Astrocyte of the cerebellum (primary cell): ENCODE measurements around the gene YIF1B.

Experiments
- DNase-seq: peaks from one replicate; pipeline ENCODE4 v3.0.0-alpha.2; 2011; ENCODE audit warnings: low read depth
- H3K4me3 ChIP-seq: 2 replicates; pipeline ENCODE4 v1.5.1; 2011; ENCODE audit warnings: mild to moderate bottlenecking, low read depth, low read length, moderate library complexity
- in situ Hi-C: cut with HindIII; loops from 2 replicates; pipeline ENCODE4 v1.10.0; 2017; ENCODE audit warnings: low sequenced_read_pairs
- TF ChIP-seq, protein P1 (sequence below): IDR thresholded peaks from 2 replicates; pipeline ENCODE4 v1.5.1; 2012; ENCODE audit warnings: low read length, low read depth, moderate library complexity, mild to moderate bottlenecking; ENCODE audit errors: missing control alignments

The YIF1B gene

DNA sequence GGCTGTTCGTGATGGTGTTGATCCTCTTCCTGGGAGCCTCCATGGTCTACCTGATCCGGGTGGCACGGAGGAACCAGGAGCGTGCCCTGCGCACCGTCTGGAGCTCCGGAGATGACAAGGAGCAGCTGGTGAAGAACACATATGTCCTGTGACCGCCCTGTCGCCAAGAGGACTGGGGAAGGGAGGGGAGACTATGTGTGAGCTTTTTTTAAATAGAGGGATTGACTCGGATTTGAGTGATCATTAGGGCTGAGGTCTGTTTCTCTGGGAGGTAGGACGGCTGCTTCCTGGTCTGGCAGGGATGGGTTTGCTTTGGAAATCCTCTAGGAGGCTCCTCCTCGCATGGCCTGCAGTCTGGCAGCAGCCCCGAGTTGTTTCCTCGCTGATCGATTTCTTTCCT, 23.9 kb downstream of the YIF1B start:
- H3K4me3 ChIP-seq = no peak overlapping the region
- TF ChIP-seq, protein P1, sequence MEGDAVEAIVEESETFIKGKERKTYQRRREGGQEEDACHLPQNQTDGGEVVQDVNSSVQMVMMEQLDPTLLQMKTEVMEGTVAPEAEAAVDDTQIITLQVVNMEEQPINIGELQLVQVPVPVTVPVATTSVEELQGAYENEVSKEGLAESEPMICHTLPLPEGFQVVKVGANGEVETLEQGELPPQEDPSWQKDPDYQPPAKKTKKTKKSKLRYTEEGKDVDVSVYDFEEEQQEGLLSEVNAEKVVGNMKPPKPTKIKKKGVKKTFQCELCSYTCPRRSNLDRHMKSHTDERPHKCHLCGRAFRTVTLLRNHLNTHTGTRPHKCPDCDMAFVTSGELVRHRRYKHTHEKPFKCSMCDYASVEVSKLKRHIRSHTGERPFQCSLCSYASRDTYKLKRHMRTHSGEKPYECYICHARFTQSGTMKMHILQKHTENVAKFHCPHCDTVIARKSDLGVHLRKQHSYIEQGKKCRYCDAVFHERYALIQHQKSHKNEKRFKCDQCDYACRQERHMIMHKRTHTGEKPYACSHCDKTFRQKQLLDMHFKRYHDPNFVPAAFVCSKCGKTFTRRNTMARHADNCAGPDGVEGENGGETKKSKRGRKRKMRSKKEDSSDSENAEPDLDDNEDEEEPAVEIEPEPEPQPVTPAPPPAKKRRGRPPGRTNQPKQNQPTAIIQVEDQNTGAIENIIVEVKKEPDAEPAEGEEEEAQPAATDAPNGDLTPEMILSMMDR = no peak
- in situ Hi-C loops = no loop called here
- DNase-seq = no peak

DNA sequence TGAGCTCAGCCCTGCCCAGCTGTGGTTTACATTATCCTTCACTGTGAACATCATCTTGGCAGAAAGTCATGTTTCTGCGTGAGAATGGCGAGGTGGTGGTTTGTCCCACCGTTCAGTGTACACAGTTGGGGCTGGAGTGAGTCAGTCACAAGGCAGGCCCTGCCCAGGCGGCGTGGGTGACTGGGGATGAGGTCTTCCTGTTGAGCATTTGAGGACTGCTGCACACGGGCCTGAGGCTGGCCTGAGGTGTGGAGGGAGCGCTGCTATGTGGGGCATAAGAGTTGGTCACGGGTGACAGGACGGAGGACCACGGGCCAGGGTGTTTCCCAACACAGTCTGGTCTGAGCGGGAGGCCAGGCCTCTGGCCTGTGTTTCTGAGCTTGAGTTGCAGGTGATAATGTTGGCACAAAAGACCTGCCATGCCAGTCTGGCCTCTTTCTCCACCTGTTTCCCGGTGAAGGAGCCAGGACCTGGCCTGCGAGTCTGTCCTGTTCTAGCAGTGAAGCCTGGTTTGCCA, 25.1 kb downstream of the YIF1B start:
- TF ChIP-seq, protein P1 = no peak
- no peak overlapping the region for H3K4me3 ChIP-seq
- in situ Hi-C loops = no loop called here
- DNase-seq = peak; percentile 56

DNA sequence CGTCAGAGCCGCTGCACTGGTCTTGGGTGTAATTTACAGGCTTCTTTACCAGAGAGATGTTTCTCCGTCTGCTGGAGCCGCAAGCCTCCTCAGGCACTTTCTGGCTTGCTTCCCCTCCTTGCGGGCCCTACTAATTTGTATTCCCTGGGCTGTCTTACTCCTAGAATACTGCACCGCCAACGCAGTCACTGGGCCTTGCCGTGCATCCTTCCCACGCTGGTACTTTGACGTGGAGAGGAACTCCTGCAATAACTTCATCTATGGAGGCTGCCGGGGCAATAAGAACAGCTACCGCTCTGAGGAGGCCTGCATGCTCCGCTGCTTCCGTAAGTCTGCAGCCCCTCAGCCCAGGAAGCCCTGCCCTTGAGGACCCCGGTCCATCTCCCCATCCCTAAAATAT, 25.8 kb downstream of the YIF1B start:
- DNase-seq = no peak
- TF ChIP-seq, protein P1 = no peak
- in situ Hi-C loops = no loop called here
- no peak overlapping the region for H3K4me3 ChIP-seq

DNA sequence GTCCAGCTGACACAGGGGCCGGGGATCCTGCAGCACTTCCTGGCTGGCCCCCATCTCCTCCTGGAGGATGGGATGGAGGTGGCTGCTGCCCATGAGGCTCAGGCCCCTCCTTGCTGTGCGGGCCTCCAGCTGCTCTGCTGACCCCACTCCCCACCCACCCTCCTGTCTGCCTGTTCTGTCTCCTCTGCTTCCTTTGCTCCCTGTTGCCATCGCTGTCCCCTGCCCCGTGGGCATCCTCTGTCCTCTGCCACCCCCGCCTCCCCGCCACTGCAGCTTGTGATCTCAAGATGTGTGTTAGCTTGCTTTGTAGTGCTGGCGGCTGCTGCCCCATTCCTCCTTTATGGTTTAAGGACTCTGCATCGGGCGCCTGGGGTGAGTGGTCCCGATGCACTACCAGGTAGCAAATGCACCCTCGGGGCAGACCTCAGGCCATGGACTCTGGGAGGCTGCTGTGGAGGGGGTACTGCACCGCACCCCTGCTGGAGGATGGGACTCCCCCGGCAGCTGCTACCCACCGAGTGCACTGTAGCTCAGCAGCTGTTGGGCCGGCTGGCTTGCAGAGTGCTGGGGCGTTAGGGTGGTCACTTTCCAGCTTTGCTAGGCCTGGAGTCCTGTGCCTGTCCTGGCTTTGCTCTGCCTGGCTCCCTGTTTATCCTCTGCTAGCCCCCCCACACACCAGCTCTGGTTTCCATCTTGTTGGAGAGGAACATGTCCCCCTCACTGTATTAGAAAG, 27.5 kb downstream of the YIF1B start:
- TF ChIP-seq, protein P1 = no peak

DNA sequence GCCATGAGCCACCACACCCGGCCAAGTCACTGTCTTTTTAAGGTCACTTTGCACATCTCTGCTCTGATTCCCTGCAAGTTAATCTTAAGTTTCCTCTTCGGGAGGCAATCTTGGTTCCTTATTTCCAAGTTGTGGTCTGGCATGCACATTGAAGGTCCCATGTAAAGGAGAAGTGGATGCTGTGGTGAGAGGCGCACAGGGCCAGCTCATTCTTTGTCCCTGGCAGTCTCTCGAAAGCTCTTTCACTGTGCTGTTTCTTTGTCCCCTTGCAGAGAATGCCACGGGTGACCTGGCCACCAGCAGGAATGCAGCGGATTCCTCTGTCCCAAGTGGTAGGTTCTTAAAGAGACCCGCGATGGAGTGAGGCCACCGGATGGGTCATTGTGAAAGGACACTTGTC, 28.1 kb downstream of the YIF1B start:
- in situ Hi-C loops = no loop called here
- no peak for DNase-seq
- TF ChIP-seq, protein P1 = no peak

More for the DNA sequence above, 27.5 kb downstream of the YIF1B start:
- no peak overlapping the region for H3K4me3 ChIP-seq
- in situ Hi-C loops = no loop called here
- no peak for DNase-seq

DNA sequence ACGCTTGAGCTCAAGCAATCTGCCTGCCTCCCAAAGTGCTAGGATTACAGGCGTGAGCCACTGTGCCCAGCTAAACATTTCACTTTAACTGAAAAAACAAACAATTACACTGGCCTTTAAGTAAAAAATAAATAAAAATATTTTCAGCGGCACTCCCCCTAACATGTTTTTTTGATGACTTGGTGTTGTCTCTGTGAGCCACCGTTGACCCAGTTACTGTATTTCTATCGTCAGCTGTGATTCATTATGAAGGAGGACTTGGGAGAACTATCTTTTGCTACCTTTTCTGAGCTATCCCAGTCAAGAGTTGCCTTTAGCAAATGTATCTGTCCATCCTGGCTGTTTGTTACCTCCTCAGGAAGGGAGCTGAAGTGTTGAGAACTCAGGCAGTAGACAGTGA, 30.2 kb downstream of the YIF1B start:
- DNase-seq = no peak
- H3K4me3 ChIP-seq = no peak overlapping the region
- in situ Hi-C loops = no loop called here
- TF ChIP-seq, protein P1 = no peak

More for the DNA sequence above, 28.1 kb downstream of the YIF1B start:
- no peak overlapping the region for H3K4me3 ChIP-seq
